NOMO-1 treated with dmso at 0.1 percent for 144 hours (cell line): ENCODE measurements around the gene CH25H.
"Not testable (repeated sequence)": the region's sequence is repeated elsewhere in the genome, so short reads cannot be mapped to it uniquely, and the experiment has no call there.

Experiments
- DNase-seq: peaks from one replicate; lab custom pipeline; 2025; ENCODE audit not compliant: unreplicated experiment; lab: John Stamatoyannopoulos, UW

CH25H gene

DNA sequence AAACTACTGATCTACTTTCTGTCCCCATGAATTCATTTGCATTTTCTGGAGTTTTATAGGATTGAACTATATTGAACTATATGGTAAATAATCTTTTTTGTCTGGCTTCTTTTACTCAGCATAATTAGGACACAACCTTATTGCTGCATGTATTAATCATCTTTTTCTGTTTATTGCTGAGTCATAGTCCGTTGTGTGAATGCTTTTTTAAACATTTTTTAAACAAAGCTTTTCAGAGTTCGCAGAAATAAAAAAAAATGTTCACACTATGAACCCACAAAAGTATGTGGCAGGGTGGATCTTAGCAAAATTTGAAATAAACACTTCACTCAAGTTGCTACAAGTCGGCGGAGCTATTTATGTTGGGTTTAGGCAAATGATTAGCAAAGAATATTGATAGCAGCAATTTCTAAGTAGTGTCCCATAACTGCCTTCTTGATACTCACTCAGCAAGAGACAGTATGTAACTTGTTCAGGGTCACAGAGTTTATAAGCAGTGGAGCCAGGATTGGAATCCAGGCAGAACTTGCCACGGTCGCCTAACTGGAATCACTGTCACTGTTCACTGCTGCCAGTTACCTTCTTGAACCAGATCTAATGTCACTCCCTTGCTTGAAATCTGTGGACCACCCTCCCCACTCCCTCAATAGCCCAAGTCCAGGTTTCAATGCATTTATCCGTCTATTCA lies 5.6 kb downstream of the CH25H start:
- DNase-seq: no peak

DNA sequence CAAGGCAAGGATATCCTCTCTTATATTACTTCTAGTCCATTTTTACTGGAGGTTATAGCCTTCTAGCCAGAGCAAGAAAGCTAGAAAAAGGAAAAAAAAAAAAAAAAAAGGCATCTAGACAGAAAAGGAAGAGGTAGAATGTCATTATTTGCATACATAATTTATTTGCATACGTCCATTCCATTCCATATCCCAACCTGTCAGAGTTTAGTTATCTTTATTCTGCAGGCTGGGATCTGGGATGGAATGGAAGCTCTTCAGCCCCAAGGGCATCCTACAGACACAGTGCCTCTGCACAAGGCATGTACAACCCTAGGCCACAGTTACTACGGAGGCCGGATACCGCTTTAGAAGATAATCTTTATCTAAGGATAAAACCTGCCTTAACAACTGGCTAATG lies 9.6 kb downstream of the CH25H start:
- no peak for DNase-seq

DNA sequence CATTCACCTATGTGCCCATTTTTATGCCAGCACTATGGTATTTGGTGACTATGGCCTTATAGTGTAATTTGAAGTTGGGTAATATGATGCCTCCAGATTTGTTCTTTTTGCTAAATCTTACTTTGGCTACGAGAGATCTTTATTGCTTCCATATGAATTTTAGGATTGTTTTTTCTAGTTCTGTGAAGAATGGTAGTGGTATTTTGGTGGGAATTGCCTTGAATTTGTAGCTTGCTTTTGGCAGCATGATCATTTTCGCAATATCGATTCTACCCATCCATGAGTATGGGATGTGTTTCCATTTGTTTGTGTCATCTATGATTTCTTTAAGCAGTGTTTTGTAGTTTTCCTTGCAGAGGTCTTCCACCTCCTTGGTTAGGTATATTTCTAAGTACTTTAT lies 15.8 kb downstream of the CH25H start:
- DNase-seq: not testable (repeated sequence)

DNA sequence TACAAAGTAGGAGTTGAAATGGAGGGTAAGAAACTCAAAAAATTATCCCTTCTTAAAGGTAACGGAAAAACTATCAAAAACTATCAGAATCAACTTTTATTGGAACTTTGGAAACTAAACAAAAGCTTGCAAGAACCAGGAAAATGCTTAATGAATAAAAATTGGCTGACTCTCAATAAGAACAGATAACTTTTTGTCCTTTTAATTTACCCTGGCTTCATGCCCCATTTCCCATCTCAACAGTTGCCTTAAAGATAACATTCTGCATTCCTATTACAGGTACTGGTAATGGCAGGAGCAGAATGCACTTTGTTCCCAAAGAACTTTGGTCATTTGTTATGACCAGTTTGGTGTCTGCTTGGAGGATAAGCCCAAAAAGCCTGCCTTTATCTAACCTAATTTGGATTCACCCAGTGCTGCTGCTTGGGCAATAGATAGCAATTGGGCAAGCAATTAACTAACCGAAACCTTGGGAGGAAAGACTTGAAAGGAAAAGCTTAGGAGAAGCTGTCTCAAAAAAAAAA lies 17.8 kb downstream of the CH25H start:
- no peak for DNase-seq

DNA sequence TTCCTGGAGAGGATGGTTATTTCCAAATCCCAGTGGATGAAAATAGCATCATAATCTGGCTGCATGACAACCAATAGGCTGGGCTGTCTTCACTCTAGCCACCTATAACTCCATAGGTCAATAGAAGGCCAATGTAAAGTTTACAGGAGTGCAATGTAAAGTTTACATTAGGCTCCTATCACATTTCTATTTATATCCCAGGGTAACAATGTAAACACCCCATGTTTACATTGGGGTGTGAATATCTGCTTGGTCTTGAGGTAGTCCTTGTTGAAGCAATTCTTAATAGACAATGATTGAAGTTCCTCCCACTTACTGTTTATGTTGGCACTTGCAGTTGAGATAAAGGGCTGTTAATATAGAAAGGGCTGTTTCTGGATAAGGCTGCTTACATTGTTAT lies 21.5 kb downstream of the CH25H start:
- no peak for DNase-seq

DNA sequence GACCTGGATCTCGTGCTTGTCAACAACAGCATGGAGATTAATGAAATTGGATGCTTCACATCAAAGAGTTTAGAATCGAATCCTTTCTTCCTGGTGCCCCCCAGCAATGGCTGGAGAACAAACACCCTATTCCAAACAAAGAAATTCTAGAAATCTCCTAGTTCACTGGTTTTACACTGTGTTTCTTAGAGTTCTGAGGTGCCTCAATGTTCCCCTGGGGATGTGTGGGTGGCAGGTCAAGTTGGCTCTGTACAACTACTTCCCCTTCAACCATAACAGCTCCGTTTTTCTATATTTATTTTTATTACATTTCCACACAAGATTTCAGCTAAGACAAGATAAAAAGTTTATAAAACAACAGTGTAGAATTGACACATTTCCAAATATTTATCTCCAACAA lies 22.5 kb downstream of the CH25H start:
- no peak for DNase-seq

DNA sequence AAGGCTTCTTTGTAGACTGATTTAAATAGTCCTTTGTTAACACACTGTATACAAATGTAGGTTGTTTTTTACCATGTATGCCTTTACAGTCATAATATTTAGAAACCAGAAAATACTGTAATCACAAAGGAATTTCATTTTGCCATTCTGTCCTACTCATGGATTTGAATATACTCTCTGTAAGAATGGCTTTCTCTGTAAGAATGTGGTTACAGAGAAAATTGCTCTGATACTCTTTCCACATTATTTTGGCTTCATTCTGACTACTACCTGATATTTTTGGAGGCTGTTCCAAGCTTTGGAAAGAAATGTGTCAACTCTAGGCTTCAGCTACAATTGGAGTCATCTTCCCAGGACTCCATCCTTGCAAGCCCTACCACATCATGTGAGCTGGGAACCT lies 23.5 kb downstream of the CH25H start:
- no peak for DNase-seq

DNA sequence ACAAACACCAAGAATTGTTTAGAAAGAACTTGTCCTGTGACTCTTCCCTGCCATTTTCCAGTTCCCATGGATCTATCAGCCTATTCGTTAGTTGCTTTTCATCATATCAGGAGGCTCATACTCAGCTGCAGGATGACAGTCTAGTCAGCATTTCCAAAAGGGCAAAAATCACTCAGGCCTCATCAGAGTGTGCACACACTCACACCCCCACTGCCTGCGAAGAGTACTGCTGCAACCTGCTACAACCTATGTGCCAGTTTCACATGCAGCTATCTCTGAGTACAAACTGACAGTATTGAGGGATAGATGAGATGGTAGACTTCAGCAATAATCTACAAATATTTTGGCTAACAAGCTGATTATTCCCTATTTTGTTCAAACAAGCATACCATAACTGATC lies 24.2 kb downstream of the CH25H start:
- no peak for DNase-seq

DNA sequence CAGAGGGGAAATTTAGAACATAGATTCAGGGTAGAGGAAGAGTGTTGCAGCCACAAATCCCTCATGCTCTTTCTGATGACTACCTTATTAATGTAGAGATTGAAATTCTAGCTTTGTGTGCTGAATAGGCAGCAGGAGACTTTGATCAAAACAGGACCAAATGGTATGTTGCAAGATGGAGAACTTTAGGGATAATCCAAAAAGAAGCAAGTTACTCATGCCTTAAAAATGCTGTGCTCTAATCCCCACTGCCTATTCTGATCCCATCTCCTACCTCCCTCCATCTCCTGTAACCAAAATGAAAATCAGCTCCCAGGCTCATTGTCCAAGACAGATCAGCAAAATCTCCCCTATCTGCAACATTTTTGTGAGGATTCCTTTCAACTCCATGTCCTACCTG lies 31.3 kb downstream of the CH25H start:
- no peak for DNase-seq

DNA sequence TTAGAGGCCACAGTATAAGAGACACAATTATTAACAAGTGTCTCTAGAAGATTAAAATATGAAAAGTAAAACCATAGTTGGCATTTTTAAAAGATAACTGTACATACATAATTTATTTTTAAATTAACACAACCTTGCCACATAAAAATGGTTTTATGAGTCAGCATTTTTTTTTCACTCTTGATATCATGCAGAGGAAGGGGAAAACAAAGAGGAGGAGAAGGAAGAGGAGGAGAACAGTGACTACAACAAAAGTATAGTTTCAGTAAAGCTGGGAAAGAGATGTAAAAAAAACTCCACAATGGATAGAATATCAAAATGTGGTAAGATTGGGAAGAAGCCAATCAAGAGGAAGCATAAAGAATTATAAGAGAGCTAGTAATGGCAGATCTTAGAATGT lies 34.0 kb downstream of the CH25H start:
- DNase-seq: no peak

DNA sequence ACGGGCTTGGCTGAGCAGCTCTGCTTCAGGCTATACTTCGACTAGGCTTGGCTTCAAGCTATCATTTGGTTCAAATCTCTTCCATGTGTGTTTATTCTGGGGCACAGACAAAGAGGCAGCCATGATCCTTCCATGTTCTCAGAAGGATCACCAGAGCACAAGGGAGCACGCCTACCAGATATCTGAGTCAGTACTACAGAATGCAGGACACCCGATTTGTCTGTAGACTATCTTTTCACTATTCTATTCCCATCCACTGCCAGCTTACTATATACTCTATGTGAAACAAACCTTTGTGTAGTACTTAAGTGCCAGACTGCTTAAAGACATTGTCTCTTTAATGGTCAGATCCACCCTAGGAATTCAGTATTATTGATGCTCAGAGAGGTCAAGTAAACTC lies 35.1 kb downstream of the CH25H start:
- no peak for DNase-seq

DNA sequence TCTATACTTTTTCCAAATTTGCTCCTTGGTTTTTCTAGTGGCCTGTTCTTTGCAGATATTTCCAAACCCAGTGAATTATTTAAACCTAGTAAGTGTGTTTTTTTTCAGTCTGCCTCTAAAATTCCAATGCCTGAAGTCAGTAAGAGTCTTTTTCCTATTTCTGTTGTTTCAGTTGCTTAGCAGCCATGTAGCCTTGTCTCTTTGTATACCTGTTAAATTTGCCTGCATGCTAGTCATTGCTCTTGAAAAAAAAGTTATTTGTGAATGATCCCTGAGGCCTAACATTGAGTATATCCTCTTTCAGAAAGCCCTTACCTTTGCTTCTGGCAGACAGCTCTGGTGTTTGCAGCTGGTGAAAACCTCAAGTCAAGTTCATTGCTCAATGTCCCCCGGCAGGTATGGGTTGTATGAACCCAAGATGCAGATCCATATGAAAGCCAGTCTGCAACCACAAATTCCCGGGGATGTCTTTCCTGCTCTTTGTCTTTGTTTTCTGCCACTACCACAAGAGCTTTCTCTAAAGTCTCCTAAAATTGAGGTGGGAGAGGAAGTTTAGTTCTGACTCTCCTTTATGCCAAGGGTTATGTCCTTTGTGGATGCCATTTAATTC lies 35.7 kb downstream of the CH25H start:
- DNase-seq: no peak

DNA sequence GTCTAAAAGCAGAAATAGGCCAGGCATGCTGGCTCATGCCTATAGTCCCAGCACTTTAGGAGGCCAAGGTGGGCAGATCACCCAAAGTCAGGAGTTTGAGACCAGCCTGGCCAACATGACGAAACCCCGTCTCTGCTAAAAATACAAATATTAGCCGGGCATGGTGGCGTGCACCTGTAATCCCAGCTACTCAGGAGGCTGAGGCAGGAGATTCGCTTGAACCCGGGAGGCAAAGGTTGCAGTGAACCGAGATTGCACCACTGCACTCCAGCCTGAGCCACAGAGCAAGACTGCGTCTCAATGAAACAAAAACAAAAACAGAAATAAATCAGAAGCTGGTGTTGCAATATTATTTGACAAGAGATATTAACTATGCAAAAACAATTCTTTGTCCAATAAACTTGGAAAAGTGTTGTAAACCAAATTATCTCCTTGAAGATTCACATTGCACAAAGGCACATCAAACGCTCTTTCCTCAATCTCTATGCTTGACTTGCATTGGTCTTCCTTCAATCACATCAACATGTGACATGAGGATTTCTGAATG lies 38.7 kb downstream of the CH25H start:
- not testable (repeated sequence) for DNase-seq

DNA sequence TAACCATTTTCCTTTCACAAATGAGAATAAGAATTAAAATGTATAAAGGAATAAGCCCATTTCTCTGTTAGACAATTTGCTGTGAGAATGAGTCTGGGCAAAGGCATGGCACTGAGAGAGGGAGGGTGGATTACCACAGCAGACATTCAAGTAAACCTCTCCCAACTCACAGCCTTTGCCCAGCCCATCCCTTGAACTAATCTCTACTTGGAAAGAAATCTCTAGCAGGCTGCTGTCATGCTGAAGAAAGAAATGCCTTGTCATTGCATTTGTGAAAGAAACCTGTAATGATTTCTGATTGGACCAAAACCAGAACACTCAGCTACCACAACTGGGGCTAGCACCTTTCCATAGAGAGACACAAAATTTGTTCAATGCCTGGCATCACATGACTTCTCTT lies 39.2 kb downstream of the CH25H start:
- DNase-seq: no peak

DNA sequence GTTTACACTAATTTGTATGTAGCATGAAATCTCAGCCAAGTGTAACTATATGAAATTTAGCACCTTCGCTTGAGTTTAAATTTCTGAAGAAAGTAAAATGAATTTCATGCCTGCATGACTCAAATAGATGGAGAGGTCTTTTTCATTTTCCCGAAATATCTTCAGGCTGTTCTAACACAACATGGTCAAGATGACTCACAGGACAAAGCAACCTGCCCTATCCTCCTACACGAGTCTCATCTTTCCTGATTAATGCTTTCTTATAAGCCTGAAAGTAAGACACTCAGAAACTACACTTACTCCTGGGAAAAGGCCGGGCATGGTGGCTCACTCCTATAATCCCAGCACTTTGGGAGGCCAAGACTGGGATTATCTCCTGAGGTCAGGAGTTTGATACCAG lies 41.2 kb downstream of the CH25H start:
- no peak for DNase-seq

DNA sequence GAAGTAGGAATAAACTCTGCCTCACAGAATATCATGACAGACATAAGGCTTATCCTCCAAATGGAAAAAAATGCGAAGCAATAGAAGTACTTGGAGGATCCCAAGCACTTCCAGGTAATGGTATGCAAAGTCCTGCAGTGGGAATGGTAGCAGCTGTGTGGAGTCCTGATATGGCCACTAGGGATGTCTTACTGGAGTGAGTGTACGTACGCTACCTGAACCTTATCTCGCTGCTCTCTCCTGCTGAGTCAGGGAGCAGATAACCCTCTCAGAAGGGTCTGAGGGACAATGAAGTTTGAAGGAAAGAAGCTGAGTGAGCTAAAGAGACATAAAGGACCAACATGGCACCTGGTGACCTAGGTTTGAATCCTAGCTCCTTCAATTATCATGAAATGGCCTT lies 42.2 kb downstream of the CH25H start:
- no peak for DNase-seq

DNA sequence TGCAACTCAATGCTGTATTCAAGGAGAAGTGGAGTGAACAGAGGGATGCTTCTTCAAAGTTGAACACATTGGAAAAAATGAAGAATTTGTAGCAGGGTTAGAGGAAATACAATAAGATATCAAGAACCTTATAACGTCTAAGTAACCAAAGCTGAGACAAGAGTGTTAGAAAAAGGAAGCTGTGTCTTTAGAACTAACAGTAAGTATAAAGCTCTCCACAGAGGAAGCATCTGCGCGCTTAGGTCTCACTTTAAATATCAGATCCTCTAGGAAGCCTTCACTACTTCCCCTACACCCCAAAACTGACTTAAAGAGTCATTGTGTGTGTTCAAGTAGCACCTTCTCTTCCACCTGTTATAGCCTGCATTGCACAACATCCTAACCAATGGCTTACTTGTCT lies 43.0 kb downstream of the CH25H start:
- DNase-seq: no peak

DNA sequence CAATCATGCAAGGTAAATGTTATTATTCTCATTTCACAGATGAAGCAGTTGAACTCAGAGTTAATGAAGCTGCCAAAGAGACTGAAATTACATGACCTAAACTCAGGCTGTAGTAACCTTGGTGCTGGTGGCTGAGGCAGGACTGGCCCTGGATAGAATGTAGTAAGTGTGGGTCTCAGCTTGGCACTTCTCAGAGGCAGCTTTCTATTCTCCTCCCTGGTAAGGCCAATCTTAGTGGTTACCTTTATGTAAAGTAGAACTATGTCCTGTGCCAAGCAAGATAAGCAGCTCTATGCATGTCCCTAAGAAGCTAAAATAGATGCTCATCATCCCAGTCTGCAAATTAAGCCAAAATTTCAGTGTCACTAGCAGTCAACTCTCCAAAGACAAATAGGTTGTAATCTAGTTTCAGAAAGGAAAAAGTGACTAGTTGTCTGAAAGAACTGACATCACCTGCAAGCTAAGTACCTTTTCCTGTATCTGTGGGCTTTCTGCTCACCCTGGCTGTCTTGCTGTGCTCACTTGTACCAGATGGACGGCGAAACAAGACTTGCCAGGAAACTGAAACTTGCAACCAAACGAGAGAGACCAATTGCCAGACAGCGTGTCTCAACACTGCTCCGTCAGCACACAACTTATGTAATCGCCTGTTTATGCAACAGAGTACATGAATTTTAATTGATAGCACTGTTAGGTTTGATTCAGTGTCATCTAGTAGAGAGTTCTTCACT lies 43.7 kb downstream of the CH25H start:
- DNase-seq: peak; percentile 67

DNA sequence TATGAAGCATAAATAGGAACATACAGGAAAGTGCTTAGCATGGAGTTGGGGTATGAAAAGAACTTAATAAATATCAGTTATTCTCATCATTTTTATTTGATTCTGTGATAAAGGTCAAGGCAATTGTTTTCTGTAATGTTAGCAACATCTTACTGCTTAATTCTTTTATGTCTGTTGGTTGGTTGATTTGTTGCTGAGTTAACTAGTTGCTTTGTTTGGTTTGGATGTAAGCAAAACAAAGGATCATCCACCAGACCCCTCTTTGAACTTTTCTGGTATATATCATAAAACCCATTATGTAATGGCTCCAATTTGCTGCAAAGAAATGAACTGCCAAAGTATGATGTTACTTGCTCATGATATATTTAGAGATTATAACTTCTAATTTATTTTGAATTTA lies 44.5 kb downstream of the CH25H start:
- DNase-seq: no peak

DNA sequence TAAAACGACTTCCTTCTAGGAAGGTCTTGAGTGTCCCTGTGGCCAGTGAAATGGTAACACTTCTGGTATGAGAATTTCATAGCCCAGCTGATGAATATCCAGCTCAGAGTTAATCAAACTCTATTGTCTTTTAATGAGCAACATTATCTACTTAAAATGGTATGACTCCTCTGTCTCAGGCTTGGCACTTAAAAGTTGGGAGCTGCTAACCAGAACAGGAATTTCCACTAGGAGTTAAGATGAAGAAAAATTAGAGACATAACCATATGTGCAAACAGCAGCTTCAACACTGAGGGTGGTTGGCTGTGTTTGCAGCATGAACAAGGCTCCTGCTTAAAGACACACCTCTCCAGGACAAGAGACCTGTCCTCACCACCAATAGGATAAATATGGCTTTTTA lies 46.8 kb downstream of the CH25H start:
- no peak for DNase-seq

DNA sequence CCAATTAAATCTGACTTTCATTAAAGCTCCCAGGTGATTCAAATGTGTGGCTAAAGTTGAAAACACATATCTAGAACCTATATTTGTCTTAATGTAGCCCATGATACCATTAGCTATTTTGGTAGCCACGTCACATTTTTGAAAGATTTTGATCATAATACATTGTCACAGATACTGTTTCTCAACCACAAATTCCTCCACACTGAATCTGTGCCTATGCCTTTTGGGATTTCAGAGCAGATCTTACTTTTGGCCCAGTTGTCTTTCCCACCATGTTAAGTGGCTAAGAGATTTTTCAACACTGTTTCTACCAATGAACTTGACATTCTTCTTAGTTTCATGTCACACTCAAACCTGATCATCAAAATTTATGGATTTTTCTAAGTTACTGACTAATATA lies 47.4 kb downstream of the CH25H start:
- no peak for DNase-seq

DNA sequence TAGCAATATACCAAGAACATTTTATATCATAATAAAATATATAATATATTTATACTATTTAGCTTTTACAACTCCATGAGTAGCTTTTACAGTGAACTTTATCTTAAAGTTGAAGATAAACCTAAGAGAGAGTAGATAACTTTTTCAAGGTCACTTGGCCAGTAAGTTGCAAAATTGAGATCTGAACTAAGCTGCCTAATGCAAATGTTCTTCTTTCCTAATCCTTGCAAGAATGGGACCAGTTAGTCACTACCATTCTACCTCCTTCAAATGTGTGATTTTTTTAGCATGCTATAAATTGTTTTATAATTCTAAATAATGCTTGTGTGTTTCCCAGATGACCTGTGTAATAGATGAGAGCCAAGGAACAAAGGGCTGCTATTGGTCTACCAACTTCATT lies 47.8 kb downstream of the CH25H start:
- no peak for DNase-seq
